IMR-90 (cell line): Measurements from ENCODE around the gene PXYLP1. TPM values are rescaled to one million over a fixed set of nuclear protein-coding genes. Genes with fewer than 3 reads are reported as not detected.

Experiments
- ATAC-seq: fragments of 200-7000 bp; cut with Tn5 transposase; 2 replicates; pipeline ENCODE4 v1.9.1; 2020; ENCODE audit warnings: low read depth, mild to moderate bottlenecking, moderate library complexity
- BruUV-seq: library from RNA; stranded (reverse); fragments of 400-500 nt; replicated peaks from 2 replicates; lab custom pipeline; 2021; lab: Mats Ljungman, UMichigan
- CTCF ChIA-PET: fragments of 300-600 bp; formaldehyde crosslinking; extraction: SDS; loops from one replicate; lab custom pipeline; 2021; ENCODE audit warnings: antibody characterized with exemption; lab: Yijun Ruan, JAX
- POLR2A ChIA-PET: fragments of 300-600 bp; sonication (Branson Sonifier 250); formaldehyde crosslinking; loops from one replicate; lab custom pipeline; 2022; ENCODE audit warnings: antibody characterized with exemption; ENCODE audit not compliant: unreplicated experiment; lab: Charles Lee
- DNase-seq: peaks from one replicate; pipeline ENCODE4 v3.0.0; 2013
- H2AFZ ChIP-seq: replicated peaks from 2 replicates; pipeline ENCODE3; 2013; ENCODE audit warnings: low read length, mild to moderate bottlenecking; ENCODE audit not compliant: poor library complexity
- H2AK5ac ChIP-seq: 2 replicates; pipeline ENCODE4 v1.6.1; 2013; ENCODE audit warnings: low read depth, low read length, inconsistent platforms
- H2AK9ac ChIP-seq: replicated peaks from 2 replicates; pipeline ENCODE3; 2013; ENCODE audit warnings: mild to moderate bottlenecking, low read depth, low read length, moderate library complexity; ENCODE audit not compliant: poor library complexity
- H2BK120ac ChIP-seq: 2 replicates; pipeline ENCODE4 v1.6.1; 2013; ENCODE audit warnings: low read depth, low read length, inconsistent platforms
- H2BK15ac ChIP-seq: 3 replicates; pipeline ENCODE4 v1.6.1; 2013; ENCODE audit warnings: low read depth, low read length, inconsistent platforms
- H2BK20ac ChIP-seq: 2 replicates; pipeline ENCODE4 v1.6.1; 2013; ENCODE audit warnings: low read depth, mild to moderate bottlenecking, inconsistent platforms, low read length, moderate library complexity
- H2BK5ac ChIP-seq: 2 replicates; pipeline ENCODE4 v1.6.1; 2013; ENCODE audit warnings: mild to moderate bottlenecking, low read depth, low read length, inconsistent platforms; ENCODE audit not compliant: poor library complexity, severe bottlenecking
- H3K14ac ChIP-seq: replicated peaks from 2 replicates; pipeline ENCODE4 v1.6.1; 2013; ENCODE audit warnings: low read depth, low read length, inconsistent platforms
- H3K18ac ChIP-seq: 2 replicates; pipeline ENCODE4 v1.6.1; 2013; ENCODE audit warnings: low read depth, low read length, control low read depth
- H3K23ac ChIP-seq: 2 replicates; pipeline ENCODE4 v1.6.1; 2013; ENCODE audit warnings: low read depth, low read length, inconsistent platforms
- H3K27ac ChIP-seq: 2 replicates; pipeline ENCODE4 v1.5.1; 2013; ENCODE audit warnings: mild to moderate bottlenecking, control low read depth, low read length; ENCODE audit not compliant: insufficient read depth
- H3K27me3 ChIP-seq: 2 replicates; pipeline ENCODE4 v1.6.1; 2013; ENCODE audit warnings: low read length; ENCODE audit not compliant: control insufficient read depth, insufficient read depth
- H3K36me3 ChIP-seq: 2 replicates; pipeline ENCODE4 v1.6.1; 2013; ENCODE audit warnings: low read length, mixed read lengths; ENCODE audit not compliant: control insufficient read depth, insufficient read depth
- H3K4ac ChIP-seq: 2 replicates; pipeline ENCODE4 v1.6.1; 2013; ENCODE audit warnings: low read depth, low read length, inconsistent platforms
- H3K4me1 ChIP-seq: 2 replicates; pipeline ENCODE4 v1.6.1; 2013; ENCODE audit warnings: low read length, mixed read lengths; ENCODE audit not compliant: control insufficient read depth, insufficient read depth
- H3K4me2 ChIP-seq: 2 replicates; pipeline ENCODE4 v1.6.1; 2013; ENCODE audit warnings: low read depth, mild to moderate bottlenecking, control low read depth, low read length, moderate library complexity
- H3K4me3 ChIP-seq: 2 replicates; pipeline ENCODE4 v1.5.1; 2013; ENCODE audit warnings: low read depth, mild to moderate bottlenecking, control low read depth, low read length, moderate library complexity; ENCODE audit not compliant: insufficient read depth
- H3K56ac ChIP-seq: 2 replicates; pipeline ENCODE4 v1.6.1; 2013; ENCODE audit warnings: low read length, inconsistent platforms; ENCODE audit not compliant: insufficient read depth; ENCODE audit errors: extremely low read depth
- H3K79me1 ChIP-seq, 2 experiments: 2 replicates each; pipeline ENCODE4 v1.6.1; 2013; ENCODE audit warnings: low read length in 2 of 2, inconsistent platforms in 1 of 2, low read depth in 1 of 2
- H3K9ac ChIP-seq: 2 replicates; pipeline ENCODE4 v1.6.1; 2013; ENCODE audit warnings: low read depth, low read length, control low read depth
- H3K9me1 ChIP-seq: 2 replicates; pipeline ENCODE4 v1.6.1; 2013; ENCODE audit warnings: low read length, inconsistent platforms; ENCODE audit not compliant: insufficient read depth
- H3K9me3 ChIP-seq: 2 replicates; pipeline ENCODE4 v1.6.1; 2013; ENCODE audit warnings: low read length; ENCODE audit not compliant: control insufficient read depth, insufficient read depth
- H4K20me1 ChIP-seq: 2 replicates; pipeline ENCODE4 v1.6.1; 2013; ENCODE audit warnings: low read length, inconsistent platforms; ENCODE audit not compliant: insufficient read depth
- H4K5ac ChIP-seq: 2 replicates; pipeline ENCODE4 v1.6.1; 2013; ENCODE audit warnings: mild to moderate bottlenecking, low read depth, low read length, control low read depth
- H4K8ac ChIP-seq, 2 experiments: 2 replicates each; pipeline ENCODE4 v1.6.1; 2013; ENCODE audit warnings: low read depth in 2 of 2, low read length in 2 of 2, control low read depth in 1 of 2, inconsistent platforms in 1 of 2
- H4K91ac ChIP-seq: 2 replicates; pipeline ENCODE4 v1.6.1; 2013; ENCODE audit warnings: low read depth, low read length, inconsistent platforms; ENCODE audit not compliant: insufficient read depth
- CEBPB ChIP-seq: IDR thresholded peaks from 2 replicates; pipeline ENCODE4 v1.6.1; 2012; ENCODE audit warnings: low read depth, low read length, improper control_type of control experiment
- CHD1 ChIP-seq: IDR thresholded peaks from 2 replicates; pipeline ENCODE4 v1.6.1; 2012; ENCODE audit warnings: low read depth, low read length, improper control_type of control experiment
- CTCF ChIP-seq: conservative IDR thresholded peaks from 2 replicates; pipeline ENCODE4 v1.5.1; 2012; ENCODE audit warnings: mild to moderate bottlenecking, low read depth, low read length, improper control_type of control experiment
- MAFK ChIP-seq: IDR thresholded peaks from 2 replicates; pipeline ENCODE4 v1.6.1; 2012; ENCODE audit warnings: low read depth, low read length, improper control_type of control experiment
- MAZ ChIP-seq: IDR thresholded peaks from 2 replicates; pipeline ENCODE4 v1.6.1; 2012; ENCODE audit warnings: low read depth, mild to moderate bottlenecking, low read length, improper control_type of control experiment, moderate library complexity, borderline replicate concordance
- MXI1 ChIP-seq: IDR thresholded peaks from 2 replicates; pipeline ENCODE4 v1.6.1; 2012; ENCODE audit warnings: low read depth, mild to moderate bottlenecking, low read length, moderate library complexity, borderline replicate concordance
- NFE2L2 ChIP-seq: fragments of 150-350 bp; IDR thresholded peaks from 2 replicates; pipeline ENCODE4 v1.6.1; 2016; ENCODE audit warnings: low read depth, mild to moderate bottlenecking, low read length
- POLR2A ChIP-seq: IDR thresholded peaks from 2 replicates; pipeline ENCODE4 v1.6.1; 2012; ENCODE audit warnings: mild to moderate bottlenecking, low read depth, low read length
- RAD21 ChIP-seq: IDR thresholded peaks from 2 replicates; pipeline ENCODE4 v1.6.1; 2012; ENCODE audit warnings: low read length, improper control_type of control experiment
- RCOR1 ChIP-seq: IDR thresholded peaks from 2 replicates; pipeline ENCODE4 v1.6.1; 2012; ENCODE audit warnings: mild to moderate bottlenecking, low read length, improper control_type of control experiment; ENCODE audit not compliant: insufficient replicate concordance
- RFX5 ChIP-seq: IDR thresholded peaks from 2 replicates; pipeline ENCODE4 v1.8.0; 2012; ENCODE audit warnings: low read depth, mild to moderate bottlenecking, low read length, moderate library complexity
- USF2 ChIP-seq: fragments of 150-350 bp; IDR thresholded peaks from 2 replicates; pipeline ENCODE4 v1.6.1; 2017; ENCODE audit warnings: mild to moderate bottlenecking, antibody characterized with exemption, low read length, low read depth
- WGBS, 2 experiments: methylation state at CpG; one replicate each; pipeline versions ENCODE4 v1.1.5 to v1.1.7; 2013; ENCODE audit warnings: missing lambda C conversion rate in 2 of 2; ENCODE audit not compliant: insufficient read length in 1 of 2; ENCODE audit errors: extremely low coverage in 2 of 2; 5-methylcytosine and 5-hydroxymethylcytosine counted together
- dilution Hi-C: fragments of 300-500 bp; cut with HindIII; formaldehyde crosslinking; loops from one replicate; pipeline ENCODE4 v1.14.3; 2018; ENCODE audit warnings: low sequenced_read_pairs; ENCODE audit not compliant: unreplicated experiment
- in situ Hi-C: fragments of 300-500 bp; cut with MboI; formaldehyde crosslinking; loops from 3 replicates; pipeline ENCODE4 v1.14.3; 2019; ENCODE audit warnings: low sequenced_read_pairs, inconsistent platforms, mixed read lengths
- intact Hi-C: fragments of 100-400 bp; cut with micrococcal nuclease; formaldehyde crosslinking; loops from 2 replicates; pipeline ENCODE4 v1.10.0; 2022
- polyA plus RNA-seq, 3 experiments: library from polyadenylated mRNA; depleted of rRNA; stranded (reverse); fragments of >200 nt; gene quantifications; 2 replicates each; pipeline ENCODE4 v1.2.3, GENCODE V29; 2012; ENCODE audit warnings: low replicate concordance in 1 of 3
- total RNA-seq: library from RNA; depleted of rRNA; stranded (reverse); fragments of >200 nt; gene quantifications from 2 replicates; pipeline ENCODE4 v1.2.3, GENCODE V29; 2012

Gene PXYLP1
- total and polyA plus RNA-seq, 2 of the 4 experiments (the other 2 are of a cell fraction), result 11.7 to 15.6 TPM

GRCh38 chr3:141261472-141262307 is 30.1 kb downstream of the PXYLP1 start:
- H3K14ac ChIP-seq, result peak overlapping the region; percentile 84
- peak overlapping the region; percentile 89 for H2AK5ac ChIP-seq
- DNase-seq (no peak), ATAC-seq (peak; percentile 31; the same call in 1 of the 2 replicates)
- TF ChIP-seq MAZ, result no peak
- TF ChIP-seq CEBPB, result no peak
- TF ChIP-seq USF2, result no peak
- no peak for TF ChIP-seq CTCF
- no peak for TF ChIP-seq NFE2L2
- no peak for TF ChIP-seq CHD1
- no peak for TF ChIP-seq RAD21
- no peak for TF ChIP-seq MAFK
- no peak for TF ChIP-seq RFX5
- TF ChIP-seq POLR2A, result no peak
- TF ChIP-seq MXI1, result no peak
- no peak for TF ChIP-seq RCOR1
- peak overlapping the region; percentile 74 for H4K91ac ChIP-seq
- H2AFZ ChIP-seq, result peak overlapping the region; percentile 72
- H2BK5ac ChIP-seq, result peak overlapping the region; percentile 59
- H3K27me3 ChIP-seq, result no peaks in the 10 kb centered on the region
- intact Hi-C loops, result no loop called here
- H4K8ac ChIP-seq, result peak overlapping the region in 1 of 2 experiments; percentile 72; a peak in 2 of 4 replicates
- peak overlapping the region; percentile 80 for H2BK20ac ChIP-seq
- peak overlapping the region; percentile 83 for H2BK120ac ChIP-seq
- peak overlapping the region; percentile 83; the same call in 1 of the 2 replicates for H3K18ac ChIP-seq
- no peaks in the 10 kb centered on the region for H3K36me3 ChIP-seq
- peak overlapping the region; percentile 71 for H2AK9ac ChIP-seq
- no CpG with 5 or more reads among the region's 8 CpGs for WGBS, 2 experiments
- no peaks in the 10 kb centered on the region for H3K79me1 ChIP-seq
- peak overlapping the region; percentile 84 for H3K4ac ChIP-seq
- H4K5ac ChIP-seq, result no peak overlapping the region
- ChIA-PET POLR2A (no interaction called here), CTCF (interaction anchor here (0.6 to 1.0 kb wide), 4 partner anchors 10 to 180 kb away, joined by 3 to 5 read pairs (median 4); partner anchors contain the start of gene PXYLP1)
- H3K56ac ChIP-seq, result no peak overlapping the region
- H3K9me3 ChIP-seq, result no peaks in the 10 kb centered on the region
- H3K23ac ChIP-seq, result peak overlapping the region; percentile 62; the same call in 1 of the 2 replicates
- H3K9me1 ChIP-seq, result peaks cover 3% of the 10 kb centered on the region; the same call in 1 of the 2 replicates
- BruUV-seq, result no TSS peak
- dilution Hi-C loops, result no loop called here
- H2BK15ac ChIP-seq, result peak overlapping the region; percentile 79; the same call in 1 of the 3 replicates
- H3K4me1 ChIP-seq, result peaks cover 5% of the 10 kb centered on the region
- no peaks in the 10 kb centered on the region for H4K20me1 ChIP-seq
- in situ Hi-C loops, result no loop called here
- no peak overlapping the region for H3K9ac ChIP-seq
- no peak overlapping the region for H3K4me3 ChIP-seq
- no peak overlapping the region for H3K27ac ChIP-seq
- no peak overlapping the region for H3K4me2 ChIP-seq
